Measurements from ENCODE around the gene MAPK8IP3. TPM values are rescaled to one million over a fixed set of nuclear protein-coding genes. Genes with fewer than 3 reads are reported as not detected.
A peak's percentile ranks its signal among the peaks of the same experiment; 100 is the strongest.

MAPK8IP3 gene
- total RNA-seq, 1 experiment from 2014 or later = 72.3 TPM

DNA sequence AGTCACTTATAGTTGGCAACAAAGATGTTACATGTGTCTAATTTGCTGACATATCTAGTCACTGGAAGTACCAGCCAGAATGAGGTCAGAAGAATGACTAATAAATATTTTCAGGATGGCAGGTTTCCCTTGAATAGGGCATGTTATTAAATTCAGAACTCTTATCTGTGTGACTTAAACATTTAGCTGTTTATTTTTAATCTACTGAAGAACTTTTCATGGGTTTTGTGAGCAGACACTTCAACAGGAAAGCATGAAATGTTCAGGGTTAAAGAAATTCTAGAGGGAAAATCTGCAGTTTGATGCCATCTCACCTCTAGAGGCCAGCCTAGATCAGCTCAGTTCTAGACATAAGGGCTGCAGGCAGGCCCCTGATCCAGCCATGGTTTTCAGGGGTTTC lies 14.7 kb upstream of the MAPK8IP3 start:
- TF ChIP-seq, protein P1, sequence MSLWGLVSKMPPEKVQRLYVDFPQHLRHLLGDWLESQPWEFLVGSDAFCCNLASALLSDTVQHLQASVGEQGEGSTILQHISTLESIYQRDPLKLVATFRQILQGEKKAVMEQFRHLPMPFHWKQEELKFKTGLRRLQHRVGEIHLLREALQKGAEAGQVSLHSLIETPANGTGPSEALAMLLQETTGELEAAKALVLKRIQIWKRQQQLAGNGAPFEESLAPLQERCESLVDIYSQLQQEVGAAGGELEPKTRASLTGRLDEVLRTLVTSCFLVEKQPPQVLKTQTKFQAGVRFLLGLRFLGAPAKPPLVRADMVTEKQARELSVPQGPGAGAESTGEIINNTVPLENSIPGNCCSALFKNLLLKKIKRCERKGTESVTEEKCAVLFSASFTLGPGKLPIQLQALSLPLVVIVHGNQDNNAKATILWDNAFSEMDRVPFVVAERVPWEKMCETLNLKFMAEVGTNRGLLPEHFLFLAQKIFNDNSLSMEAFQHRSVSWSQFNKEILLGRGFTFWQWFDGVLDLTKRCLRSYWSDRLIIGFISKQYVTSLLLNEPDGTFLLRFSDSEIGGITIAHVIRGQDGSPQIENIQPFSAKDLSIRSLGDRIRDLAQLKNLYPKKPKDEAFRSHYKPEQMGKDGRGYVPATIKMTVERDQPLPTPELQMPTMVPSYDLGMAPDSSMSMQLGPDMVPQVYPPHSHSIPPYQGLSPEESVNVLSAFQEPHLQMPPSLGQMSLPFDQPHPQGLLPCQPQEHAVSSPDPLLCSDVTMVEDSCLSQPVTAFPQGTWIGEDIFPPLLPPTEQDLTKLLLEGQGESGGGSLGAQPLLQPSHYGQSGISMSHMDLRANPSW (CRISPR knock-in tag; conservative IDR thresholded peaks at IDR 0.05; ENCODE audit: low read depth) = no peak
- TF ChIP-seq, protein P2, sequence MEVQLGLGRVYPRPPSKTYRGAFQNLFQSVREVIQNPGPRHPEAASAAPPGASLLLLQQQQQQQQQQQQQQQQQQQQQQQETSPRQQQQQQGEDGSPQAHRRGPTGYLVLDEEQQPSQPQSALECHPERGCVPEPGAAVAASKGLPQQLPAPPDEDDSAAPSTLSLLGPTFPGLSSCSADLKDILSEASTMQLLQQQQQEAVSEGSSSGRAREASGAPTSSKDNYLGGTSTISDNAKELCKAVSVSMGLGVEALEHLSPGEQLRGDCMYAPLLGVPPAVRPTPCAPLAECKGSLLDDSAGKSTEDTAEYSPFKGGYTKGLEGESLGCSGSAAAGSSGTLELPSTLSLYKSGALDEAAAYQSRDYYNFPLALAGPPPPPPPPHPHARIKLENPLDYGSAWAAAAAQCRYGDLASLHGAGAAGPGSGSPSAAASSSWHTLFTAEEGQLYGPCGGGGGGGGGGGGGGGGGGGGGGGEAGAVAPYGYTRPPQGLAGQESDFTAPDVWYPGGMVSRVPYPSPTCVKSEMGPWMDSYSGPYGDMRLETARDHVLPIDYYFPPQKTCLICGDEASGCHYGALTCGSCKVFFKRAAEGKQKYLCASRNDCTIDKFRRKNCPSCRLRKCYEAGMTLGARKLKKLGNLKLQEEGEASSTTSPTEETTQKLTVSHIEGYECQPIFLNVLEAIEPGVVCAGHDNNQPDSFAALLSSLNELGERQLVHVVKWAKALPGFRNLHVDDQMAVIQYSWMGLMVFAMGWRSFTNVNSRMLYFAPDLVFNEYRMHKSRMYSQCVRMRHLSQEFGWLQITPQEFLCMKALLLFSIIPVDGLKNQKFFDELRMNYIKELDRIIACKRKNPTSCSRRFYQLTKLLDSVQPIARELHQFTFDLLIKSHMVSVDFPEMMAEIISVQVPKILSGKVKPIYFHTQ (CRISPR knock-in tag; IDR thresholded peaks at IDR 0.05) = no peak
- TF ChIP-seq, protein P3, sequence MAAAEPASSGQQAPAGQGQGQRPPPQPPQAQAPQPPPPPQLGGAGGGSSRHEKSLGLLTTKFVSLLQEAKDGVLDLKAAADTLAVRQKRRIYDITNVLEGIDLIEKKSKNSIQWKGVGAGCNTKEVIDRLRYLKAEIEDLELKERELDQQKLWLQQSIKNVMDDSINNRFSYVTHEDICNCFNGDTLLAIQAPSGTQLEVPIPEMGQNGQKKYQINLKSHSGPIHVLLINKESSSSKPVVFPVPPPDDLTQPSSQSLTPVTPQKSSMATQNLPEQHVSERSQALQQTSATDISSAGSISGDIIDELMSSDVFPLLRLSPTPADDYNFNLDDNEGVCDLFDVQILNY (CRISPR knock-in tag; IDR thresholded peaks at IDR 0.05) = no peak
- TF ChIP-seq IRF2 (CRISPR knock-in tag; IDR thresholded peaks at IDR 0.05; ENCODE audit: borderline replicate concordance, low read depth) (no peak), TCF7 (CRISPR knock-in tag; IDR thresholded peaks at IDR 0.05; ENCODE audit: low read depth) (no peak), FOXK1 (CRISPR knock-in tag; IDR thresholded peaks at IDR 0.05) (no peak), FOXP1 (CRISPR knock-in tag; IDR thresholded peaks at IDR 0.05; ENCODE audit: borderline replicate concordance) (no peak), SMAD3 (CRISPR knock-in tag; IDR thresholded peaks at IDR 0.05; ENCODE audit: borderline replicate concordance) (no peak), ZNF121 (CRISPR knock-in tag; IDR thresholded peaks at IDR 0.05) (no peak), ZNF671 (CRISPR knock-in tag; IDR thresholded peaks at IDR 0.05) (no peak)
- no peaks in the 10 kb centered on the region for H3K27me3 Mint-ChIP-seq (ENCODE audit: low read depth)
- POLR2A ChIA-PET = no interaction called here
- no peak for DNase-seq (ENCODE audit: low spot score)
- no peaks in the 10 kb centered on the region for H3K9me3 Mint-ChIP-seq
- peaks cover 83% of the 10 kb centered on the region for H3K36me3 Mint-ChIP-seq
- no peak overlapping the region; the same call in 1 of the 2 replicates for H3K27ac Mint-ChIP-seq
- ATAC-seq = no peak
- CTCF ChIA-PET = no interaction called here
- H3K4me1 Mint-ChIP-seq = no peaks in the 10 kb centered on the region
- no peak overlapping the region for H3K4me3 Mint-ChIP-seq

DNA sequence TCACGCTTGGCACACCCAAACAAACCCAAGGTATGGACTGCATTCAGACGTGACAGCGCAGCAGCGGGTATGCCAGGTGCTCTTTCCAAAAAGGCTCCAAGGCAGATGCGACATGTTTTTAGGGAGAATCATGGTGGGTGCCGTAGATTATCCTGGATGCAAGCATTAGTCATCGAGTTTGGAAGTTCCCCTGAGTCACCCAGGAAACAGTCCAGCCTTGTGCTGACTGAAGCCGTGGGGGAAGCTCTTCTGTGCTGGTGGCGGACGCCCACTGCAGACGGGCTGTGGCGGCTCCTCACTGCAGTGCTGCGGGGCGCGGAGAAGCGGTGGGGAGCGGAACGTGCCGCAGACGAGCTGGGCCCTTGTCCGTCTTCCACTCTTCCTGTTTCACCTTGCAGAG lies 14.0 kb upstream of the MAPK8IP3 start:
- CTCF ChIA-PET = interaction anchor here (1.0 kb wide), 1 partner anchor 31 kb away, joined by 3 read pairs; no protein-coding TSS in a partner anchor
- H3K27ac Mint-ChIP-seq = no peak overlapping the region
- TF ChIP-seq PRRX2 (CRISPR knock-in tag; IDR thresholded peaks at IDR 0.05) = no peak
- TF ChIP-seq ZNF416 (CRISPR knock-in tag; IDR thresholded peaks at IDR 0.05) = no peak
- TF ChIP-seq, protein P3 (CRISPR knock-in tag; IDR thresholded peaks at IDR 0.05) = no peak
- DNase-seq (ENCODE audit: low spot score) (no peak), ATAC-seq (no peak)
- H3K9me3 Mint-ChIP-seq = no peaks in the 10 kb centered on the region
- no peaks in the 10 kb centered on the region for H3K4me1 Mint-ChIP-seq
- POLR2A ChIA-PET = no interaction called here
- no peak overlapping the region for H3K4me3 Mint-ChIP-seq
- no peaks in the 10 kb centered on the region for H3K27me3 Mint-ChIP-seq (ENCODE audit: low read depth)
- peaks cover 86% of the 10 kb centered on the region for H3K36me3 Mint-ChIP-seq

DNA sequence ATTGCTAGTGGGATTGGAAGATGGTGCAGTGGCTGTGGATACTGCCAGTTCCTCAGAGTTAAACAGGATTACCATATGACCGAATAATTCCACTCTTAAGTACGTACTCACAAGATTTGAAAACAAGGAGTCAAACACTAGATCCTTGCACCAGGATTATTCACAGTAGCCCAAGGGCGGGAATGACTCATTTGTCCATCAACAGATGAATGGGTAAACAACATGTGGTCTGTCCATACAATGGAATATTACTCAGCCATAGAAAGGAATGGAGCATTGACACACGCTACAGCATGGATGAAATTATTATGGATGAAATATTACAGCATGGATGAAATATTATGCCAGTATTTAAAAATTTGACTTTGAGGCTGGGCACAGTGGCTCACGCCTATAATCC lies 9.1 kb upstream of the MAPK8IP3 start:
- Mint-ChIP-seq H3K9me3 (no peaks in the 10 kb centered on the region), H3K27ac (peak overlapping the region; percentile 36; the same call in 1 of the 2 replicates), H3K4me1 (no peaks in the 10 kb centered on the region), H3K4me3 (no peak overlapping the region), H3K27me3 (ENCODE audit: low read depth) (no peaks in the 10 kb centered on the region), H3K36me3 (peaks cover 77% of the 10 kb centered on the region)
- ChIA-PET CTCF (interaction anchor here (1.3 to 1.8 kb wide), 1 partner anchor 9 kb away, joined by 6 to 8 read pairs; the partner anchor contains the start of gene MAPK8IP3), POLR2A (no interaction called here)
- TF ChIP-seq, protein P4, sequence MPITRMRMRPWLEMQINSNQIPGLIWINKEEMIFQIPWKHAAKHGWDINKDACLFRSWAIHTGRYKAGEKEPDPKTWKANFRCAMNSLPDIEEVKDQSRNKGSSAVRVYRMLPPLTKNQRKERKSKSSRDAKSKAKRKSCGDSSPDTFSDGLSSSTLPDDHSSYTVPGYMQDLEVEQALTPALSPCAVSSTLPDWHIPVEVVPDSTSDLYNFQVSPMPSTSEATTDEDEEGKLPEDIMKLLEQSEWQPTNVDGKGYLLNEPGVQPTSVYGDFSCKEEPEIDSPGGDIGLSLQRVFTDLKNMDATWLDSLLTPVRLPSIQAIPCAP (CRISPR knock-in tag; IDR thresholded peaks at IDR 0.05) = no peak
- TF ChIP-seq ZNF263 (CRISPR knock-in tag; IDR thresholded peaks at IDR 0.05; ENCODE audit: low read depth) (no peak), RORB (CRISPR knock-in tag; IDR thresholded peaks at IDR 0.05) (no peak)
- TF ChIP-seq, protein P5, sequence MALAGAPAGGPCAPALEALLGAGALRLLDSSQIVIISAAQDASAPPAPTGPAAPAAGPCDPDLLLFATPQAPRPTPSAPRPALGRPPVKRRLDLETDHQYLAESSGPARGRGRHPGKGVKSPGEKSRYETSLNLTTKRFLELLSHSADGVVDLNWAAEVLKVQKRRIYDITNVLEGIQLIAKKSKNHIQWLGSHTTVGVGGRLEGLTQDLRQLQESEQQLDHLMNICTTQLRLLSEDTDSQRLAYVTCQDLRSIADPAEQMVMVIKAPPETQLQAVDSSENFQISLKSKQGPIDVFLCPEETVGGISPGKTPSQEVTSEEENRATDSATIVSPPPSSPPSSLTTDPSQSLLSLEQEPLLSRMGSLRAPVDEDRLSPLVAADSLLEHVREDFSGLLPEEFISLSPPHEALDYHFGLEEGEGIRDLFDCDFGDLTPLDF (CRISPR knock-in tag; IDR thresholded peaks at IDR 0.05) = no peak
- TF ChIP-seq, protein P6, sequence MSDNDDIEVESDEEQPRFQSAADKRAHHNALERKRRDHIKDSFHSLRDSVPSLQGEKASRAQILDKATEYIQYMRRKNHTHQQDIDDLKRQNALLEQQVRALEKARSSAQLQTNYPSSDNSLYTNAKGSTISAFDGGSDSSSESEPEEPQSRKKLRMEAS (CRISPR knock-in tag; IDR thresholded peaks at IDR 0.05) = no peak
- ATAC-seq (no peak), DNase-seq (ENCODE audit: low spot score) (no peak)
